Testis (tissue), 2 donors: Measurements from ENCODE around the gene NCEH1.
"Not testable (repeated sequence)": the region's sequence is repeated elsewhere in the genome, so short reads cannot be mapped to it uniquely, and the experiment has no call there.

Experiments used
- CTCF ChIP-seq, 3 experiments: fragments of 450-650 bp in 2 of 3; fragments of 200-600 bp in 1 of 3; sonication (generic) in 1 of 3; IDR thresholded peaks; one replicate each; pipeline ENCODE4 v1.5.1; 2016 to 2019; ENCODE audit warnings: antibody characterized with exemption in 3 of 3, mild to moderate bottlenecking in 2 of 3, moderate library complexity in 1 of 3
- POLR2A ChIP-seq: fragments of 450-650 bp; IDR thresholded peaks from one replicate; pipeline ENCODE4 v1.6.1; 2017; ENCODE audit warnings: antibody characterized with exemption, mild to moderate bottlenecking, moderate library complexity

- TF ChIP-seq CTCF (IDR thresholded peaks at IDR 0.05); POLR2A: not testable (repeated sequence)
Measured at GRCh38 chr3:172665510-172665909, 45.4 kb downstream of the NCEH1 start.
